Liver (tissue), 9 donors: ENCODE results near the gene XAF1. TPM values are rescaled to one million over a fixed set of nuclear protein-coding genes. Genes with fewer than 3 reads are reported as not detected.
"Not testable (repeated sequence)": the region's sequence is repeated elsewhere in the genome, so short reads cannot be mapped to it uniquely, and the experiment has no call there.

Experiments used
- DNase-seq: peaks from one replicate; pipeline ENCODE4 v3.0.0-alpha.2; 2017; ENCODE audit warnings: low spot score
- H3K27ac ChIP-seq, 2 donors: one replicate each; pipeline ENCODE4 v1.7.0; 2013; ENCODE audit warnings: inconsistent platforms in 2 of 2, low read length in 2 of 2, control low read depth in 1 of 2, low read depth in 1 of 2, mild to moderate bottlenecking in 1 of 2
- H3K27me3 ChIP-seq, 4 donors: one replicate each; pipeline versions ENCODE4 v1.6.1 to v1.7.0; 2013; ENCODE audit warnings: low read length in 3 of 4, inconsistent platforms in 1 of 4, mild to moderate bottlenecking in 1 of 4, moderate library complexity in 1 of 4; ENCODE audit not compliant: control insufficient read depth in 4 of 4, insufficient read depth in 4 of 4
- H3K36me3 ChIP-seq, 4 donors: one replicate each; pipeline versions ENCODE4 v1.6.1 to v1.7.0; 2013; ENCODE audit warnings: low read length in 3 of 4, mild to moderate bottlenecking in 3 of 4, low read depth in 1 of 4, moderate library complexity in 1 of 4; ENCODE audit not compliant: control insufficient read depth in 4 of 4, insufficient read depth in 3 of 4
- H3K4me1 ChIP-seq, 4 donors: one replicate each; pipeline versions ENCODE4 v1.6.1 to v1.7.0; 2013; ENCODE audit warnings: low read length in 3 of 4, mild to moderate bottlenecking in 3 of 4, moderate library complexity in 1 of 4; ENCODE audit not compliant: control insufficient read depth in 4 of 4, insufficient read depth in 4 of 4
- H3K4me3 ChIP-seq, 3 donors: one replicate each; pipeline versions ENCODE4 v1.6.1 to v1.7.0; 2013; ENCODE audit warnings: low read length in 3 of 3, control low read depth in 1 of 3, low read depth in 1 of 3, mild to moderate bottlenecking in 1 of 3
- H3K9ac ChIP-seq, 2 donors: one replicate each; pipeline ENCODE4 v1.7.0; 2013; ENCODE audit warnings: low read length in 2 of 2, mild to moderate bottlenecking in 2 of 2, moderate library complexity in 2 of 2, control low read depth in 1 of 2, low read depth in 1 of 2
- H3K9me3 ChIP-seq, 4 donors: one replicate each; pipeline versions ENCODE4 v1.6.1 to v1.7.0; 2013; ENCODE audit warnings: low read length in 3 of 4; ENCODE audit not compliant: control insufficient read depth in 4 of 4
- EGR1 ChIP-seq, 2 donors: IDR thresholded peaks; 2 replicates each; pipeline ENCODE4 v1.6.1; 2016 to 2018; ENCODE audit warnings: antibody characterized with exemption in 2 of 2, low read depth in 2 of 2
- FOXA1 ChIP-seq: IDR thresholded peaks from 2 replicates; pipeline ENCODE4 v1.6.1; 2016; ENCODE audit warnings: antibody characterized with exemption
- HNF4A ChIP-seq, 2 donors: conservative IDR thresholded peaks; 2 replicates each; pipeline ENCODE4 v1.6.1; 2016; ENCODE audit warnings: antibody characterized with exemption in 2 of 2, mild to moderate bottlenecking in 2 of 2
- RXRA ChIP-seq, 2 donors: IDR thresholded peaks; 2 replicates each; pipeline ENCODE4 v1.6.1; 2017 to 2018; ENCODE audit warnings: antibody characterized with exemption in 2 of 2, mild to moderate bottlenecking in 1 of 2
- SP1 ChIP-seq: IDR thresholded peaks from 2 replicates; pipeline ENCODE4 v1.6.1; 2018; ENCODE audit warnings: antibody characterized with exemption, mild to moderate bottlenecking
- WGBS: extraction: QIAGEN DNeasy Blood & Tissue Kit; methylation state at CpG from one replicate; pipeline ENCODE4 v1.1.7; 2013; 5-methylcytosine and 5-hydroxymethylcytosine counted together
- polyA plus RNA-seq, 2 donors: library from polyadenylated mRNA; stranded (reverse) in 1 of 2; unstranded in 1 of 2; fragments of 200-250 nt in 1 of 2; fragments of >200 nt in 1 of 2; fragmentation: Nextera tagmentation in 1 of 2; extraction: Ambion mirVana in 1 of 2; gene quantifications; one replicate each; pipeline versions ENCODE4 v1.2.1 to v1.2.3, GENCODE V29; 2013 to 2015
- total RNA-seq, 2 donors: library from RNA; depleted of rRNA; stranded (reverse); fragments of >200 nt; gene quantifications; one replicate each; pipeline ENCODE4 v1.2.3, GENCODE V29; 2014
- TF ChIP-seq, protein P1 (sequence below): IDR thresholded peaks from 2 replicates; pipeline ENCODE4 v1.6.1; 2016; ENCODE audit warnings: antibody characterized with exemption
- TF ChIP-seq, protein P2 (sequence below): IDR thresholded peaks from 2 replicates; pipeline ENCODE4 v1.6.1; 2016; ENCODE audit warnings: antibody characterized with exemption
- TF ChIP-seq, protein P3 (sequence below): IDR thresholded peaks from 2 replicates; pipeline ENCODE4 v1.6.1; 2016; ENCODE audit warnings: antibody characterized with exemption
- TF ChIP-seq, protein P4 (sequence below): fragments of 150-350 bp; IDR thresholded peaks from 2 replicates; pipeline ENCODE4 v1.5.1; 2017; ENCODE audit warnings: improper control_type of control experiment, low read depth, low read length; ENCODE audit not compliant: missing input control
- donor health status: healthy.
- donor health status: healthy.
- donor health status: healthy.
- donor health status: healthy.
- donor health status: healthy.

Gene XAF1
- total and polyA plus RNA-seq, 4 donors: 6.7 to 33.9 (median 19.2) TPM

DNA sequence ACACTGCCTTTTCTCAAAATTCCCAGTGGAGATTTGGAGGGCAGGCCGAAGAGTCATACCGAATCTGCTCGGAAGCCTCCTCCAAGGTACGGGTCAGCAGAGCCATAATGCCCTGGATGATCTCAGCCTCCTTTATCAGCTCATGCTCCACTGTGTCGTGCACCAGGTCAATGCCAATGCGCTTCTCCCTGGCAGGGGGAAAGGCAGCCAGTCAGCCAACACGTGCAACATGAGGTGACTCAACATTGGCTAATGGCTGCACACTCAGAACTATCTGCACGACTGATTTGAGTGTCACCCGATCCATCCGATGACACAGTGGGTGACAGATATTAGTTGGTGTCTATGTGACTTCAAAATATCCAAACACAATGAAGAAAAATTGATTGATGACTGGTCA, 59.9 kb downstream of the XAF1 start:
- H3K36me3 ChIP-seq: no peaks in the 10 kb centered on the region
- no peak overlapping the region for H3K9ac ChIP-seq
- 91% methylated on average over 10 of the region's 10 CpGs for WGBS
- H3K27me3 ChIP-seq: no peaks in the 10 kb centered on the region
- H3K27ac ChIP-seq: no peak overlapping the region
- H3K4me3 ChIP-seq: no peak overlapping the region
- H3K4me1 ChIP-seq: no peaks in the 10 kb centered on the region
- DNase-seq: no peak
- TF ChIP-seq, protein P1, sequence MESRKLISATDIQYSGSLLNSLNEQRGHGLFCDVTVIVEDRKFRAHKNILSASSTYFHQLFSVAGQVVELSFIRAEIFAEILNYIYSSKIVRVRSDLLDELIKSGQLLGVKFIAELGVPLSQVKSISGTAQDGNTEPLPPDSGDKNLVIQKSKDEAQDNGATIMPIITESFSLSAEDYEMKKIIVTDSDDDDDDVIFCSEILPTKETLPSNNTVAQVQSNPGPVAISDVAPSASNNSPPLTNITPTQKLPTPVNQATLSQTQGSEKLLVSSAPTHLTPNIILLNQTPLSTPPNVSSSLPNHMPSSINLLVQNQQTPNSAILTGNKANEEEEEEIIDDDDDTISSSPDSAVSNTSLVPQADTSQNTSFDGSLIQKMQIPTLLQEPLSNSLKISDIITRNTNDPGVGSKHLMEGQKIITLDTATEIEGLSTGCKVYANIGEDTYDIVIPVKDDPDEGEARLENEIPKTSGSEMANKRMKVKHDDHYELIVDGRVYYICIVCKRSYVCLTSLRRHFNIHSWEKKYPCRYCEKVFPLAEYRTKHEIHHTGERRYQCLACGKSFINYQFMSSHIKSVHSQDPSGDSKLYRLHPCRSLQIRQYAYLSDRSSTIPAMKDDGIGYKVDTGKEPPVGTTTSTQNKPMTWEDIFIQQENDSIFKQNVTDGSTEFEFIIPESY: no peak
- TF ChIP-seq FOXA1 (no peak), RXRA (IDR thresholded peaks at IDR 0.05) (no peak), EGR1 (IDR thresholded peaks at IDR 0.05; ENCODE audit: low read depth in 2 of 2) (no peak), HNF4A (conservative IDR thresholded peaks at IDR 0.05) (no peak)
- TF ChIP-seq, protein P2, sequence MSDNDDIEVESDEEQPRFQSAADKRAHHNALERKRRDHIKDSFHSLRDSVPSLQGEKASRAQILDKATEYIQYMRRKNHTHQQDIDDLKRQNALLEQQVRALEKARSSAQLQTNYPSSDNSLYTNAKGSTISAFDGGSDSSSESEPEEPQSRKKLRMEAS: no peak
- TF ChIP-seq, protein P3, sequence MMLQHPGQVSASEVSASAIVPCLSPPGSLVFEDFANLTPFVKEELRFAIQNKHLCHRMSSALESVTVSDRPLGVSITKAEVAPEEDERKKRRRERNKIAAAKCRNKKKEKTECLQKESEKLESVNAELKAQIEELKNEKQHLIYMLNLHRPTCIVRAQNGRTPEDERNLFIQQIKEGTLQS: no peak
- H3K9me3 ChIP-seq: no peaks in the 10 kb centered on the region

DNA sequence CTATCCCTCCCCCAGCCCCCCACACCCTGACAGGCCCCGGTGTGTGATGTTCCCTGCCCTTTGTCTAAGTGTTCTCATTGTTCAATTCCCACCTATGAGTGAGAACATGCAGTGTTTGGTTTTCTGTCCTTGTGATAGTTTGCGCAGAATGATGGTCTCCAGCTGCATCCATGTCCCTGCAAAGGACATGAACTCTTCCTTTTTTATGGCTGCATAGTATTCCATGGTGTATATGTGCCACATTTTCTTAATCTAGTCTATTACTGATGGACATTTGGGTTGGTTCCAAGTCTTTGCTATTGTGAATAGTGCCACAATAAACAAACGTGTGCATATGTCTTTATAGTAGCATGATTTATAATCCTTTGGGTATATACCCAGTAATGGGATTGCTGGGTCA, 60.5 kb downstream of the XAF1 start:
- WGBS: 83% methylated on average over 3 of the region's 3 CpGs

DNA sequence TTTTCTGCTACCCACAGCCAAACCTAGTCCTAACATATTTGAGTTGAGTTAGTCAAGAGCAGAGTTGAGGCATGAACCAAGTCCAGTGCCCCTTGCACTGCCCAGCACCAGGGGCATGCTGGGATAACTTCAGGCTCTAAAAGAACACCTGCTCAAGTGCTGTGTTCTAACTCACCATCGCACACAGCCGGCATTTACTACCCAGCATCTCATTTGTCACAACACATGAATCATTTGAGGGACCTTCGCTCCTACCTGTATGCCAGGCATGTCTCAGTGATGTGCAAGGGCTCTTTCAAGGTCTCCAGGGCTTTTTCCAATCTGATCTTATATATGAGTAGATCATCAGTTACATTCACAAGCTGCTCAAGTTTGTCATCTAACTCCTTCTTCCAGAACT, 63.1 kb downstream of the XAF1 start:
- no peak for TF ChIP-seq SP1
- TF ChIP-seq, protein P2: no peak
- TF ChIP-seq, protein P4, sequence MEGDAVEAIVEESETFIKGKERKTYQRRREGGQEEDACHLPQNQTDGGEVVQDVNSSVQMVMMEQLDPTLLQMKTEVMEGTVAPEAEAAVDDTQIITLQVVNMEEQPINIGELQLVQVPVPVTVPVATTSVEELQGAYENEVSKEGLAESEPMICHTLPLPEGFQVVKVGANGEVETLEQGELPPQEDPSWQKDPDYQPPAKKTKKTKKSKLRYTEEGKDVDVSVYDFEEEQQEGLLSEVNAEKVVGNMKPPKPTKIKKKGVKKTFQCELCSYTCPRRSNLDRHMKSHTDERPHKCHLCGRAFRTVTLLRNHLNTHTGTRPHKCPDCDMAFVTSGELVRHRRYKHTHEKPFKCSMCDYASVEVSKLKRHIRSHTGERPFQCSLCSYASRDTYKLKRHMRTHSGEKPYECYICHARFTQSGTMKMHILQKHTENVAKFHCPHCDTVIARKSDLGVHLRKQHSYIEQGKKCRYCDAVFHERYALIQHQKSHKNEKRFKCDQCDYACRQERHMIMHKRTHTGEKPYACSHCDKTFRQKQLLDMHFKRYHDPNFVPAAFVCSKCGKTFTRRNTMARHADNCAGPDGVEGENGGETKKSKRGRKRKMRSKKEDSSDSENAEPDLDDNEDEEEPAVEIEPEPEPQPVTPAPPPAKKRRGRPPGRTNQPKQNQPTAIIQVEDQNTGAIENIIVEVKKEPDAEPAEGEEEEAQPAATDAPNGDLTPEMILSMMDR: no peak
- no peak for DNase-seq

More for the DNA sequence above, 60.5 kb downstream of the XAF1 start:
- DNase-seq, H3K36me3 ChIP-seq, H3K27me3 ChIP-seq, H3K9ac ChIP-seq, H3K27ac ChIP-seq, H3K4me3 ChIP-seq, H3K4me1 ChIP-seq, H3K9me3 ChIP-seq: not testable (repeated sequence)

More for the DNA sequence above, 63.1 kb downstream of the XAF1 start:
- H3K27me3 ChIP-seq: no peaks in the 10 kb centered on the region
- no peak overlapping the region for H3K9ac ChIP-seq
- 95% methylated on average over 3 of the region's 3 CpGs for WGBS
- no peak overlapping the region for H3K27ac ChIP-seq
- no peak overlapping the region for H3K4me3 ChIP-seq
- H3K9me3 ChIP-seq: no peaks in the 10 kb centered on the region
- no peaks in the 10 kb centered on the region for H3K4me1 ChIP-seq
- H3K36me3 ChIP-seq: no peaks in the 10 kb centered on the region
